Measurements from ENCODE around the gene BMERB1.
"Not testable (repeated sequence)": the region's sequence is repeated elsewhere in the genome, so short reads cannot be mapped to it uniquely, and the experiment has no call there.

The BMERB1 gene

DNA sequence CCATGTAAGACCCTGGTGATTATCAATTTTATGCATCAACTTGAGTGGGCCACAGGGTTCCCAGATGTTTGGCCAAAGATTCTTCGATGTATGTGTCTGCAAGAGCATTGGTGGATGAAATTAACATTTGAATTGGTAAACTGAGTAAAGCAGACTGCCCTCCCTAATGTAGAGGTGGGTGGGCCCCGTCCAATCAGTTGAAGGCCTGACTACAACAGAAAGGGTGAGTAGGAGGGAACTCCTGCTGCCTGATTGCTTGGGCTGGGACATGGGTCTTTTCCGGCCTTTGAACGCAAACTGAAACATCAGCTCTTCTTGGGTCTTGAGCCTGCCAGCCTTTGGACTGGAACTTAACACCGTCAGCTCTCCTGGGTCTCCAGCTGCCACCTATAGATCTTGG lies 90.6 kb downstream of the BMERB1 start:
- DNase-seq, result no peak

DNA sequence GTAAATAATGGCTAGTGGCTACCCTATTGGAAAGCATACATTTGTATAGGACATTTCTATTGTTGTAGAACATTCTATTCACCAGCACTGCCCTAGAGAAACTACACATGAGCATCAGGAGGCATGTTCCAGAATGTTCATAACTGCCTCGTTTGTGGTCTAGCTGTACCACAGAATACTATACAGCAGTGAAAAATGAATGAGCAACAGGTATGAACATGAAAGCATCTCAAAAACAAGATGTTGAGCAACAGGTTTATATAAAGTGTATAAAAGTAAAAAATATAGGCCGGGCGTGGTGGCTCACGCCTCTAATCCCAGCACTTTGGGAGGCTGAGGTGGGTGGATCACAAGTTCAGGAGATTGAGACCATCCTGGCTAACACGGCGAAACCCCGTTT lies 91.7 kb downstream of the BMERB1 start:
- no peak for DNase-seq

DNA sequence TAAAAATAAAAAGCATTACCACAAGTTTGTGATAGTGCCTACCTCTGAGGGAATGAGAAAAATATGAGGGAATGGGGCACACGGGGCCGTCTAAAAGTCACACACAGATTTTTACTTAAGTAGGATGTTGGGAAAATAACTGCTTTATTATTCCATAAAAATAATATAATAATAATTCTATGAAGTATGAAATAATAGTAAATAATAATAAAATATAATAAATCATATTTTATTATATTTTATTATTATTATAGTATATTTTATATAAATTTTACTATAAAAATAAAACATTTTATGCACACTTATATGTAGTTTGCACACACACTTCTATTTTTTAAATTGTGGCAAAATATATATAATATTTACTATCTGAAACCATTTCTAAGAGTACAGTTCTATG lies 92.3 kb downstream of the BMERB1 start:
- no peak for DNase-seq

DNA sequence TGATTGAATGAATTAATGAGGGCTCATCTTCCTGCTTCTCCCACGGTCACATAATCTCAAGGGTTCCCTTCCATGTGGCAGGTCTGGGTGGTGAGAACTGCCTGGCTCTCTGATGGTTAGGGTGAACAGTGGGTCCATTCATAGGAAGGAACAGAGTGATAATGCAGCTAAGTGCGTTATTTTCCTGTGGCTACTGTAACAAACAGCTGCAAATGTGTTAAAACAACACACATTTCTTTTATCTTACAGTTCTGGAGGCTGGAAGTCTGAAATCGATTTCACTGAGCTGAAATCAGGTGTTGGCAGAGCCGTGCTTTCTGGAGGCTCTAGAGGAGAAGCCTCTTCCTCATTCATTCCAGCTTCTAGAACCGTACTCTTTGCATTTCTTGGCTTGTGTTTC lies 95.3 kb downstream of the BMERB1 start:
- no peak for DNase-seq

DNA sequence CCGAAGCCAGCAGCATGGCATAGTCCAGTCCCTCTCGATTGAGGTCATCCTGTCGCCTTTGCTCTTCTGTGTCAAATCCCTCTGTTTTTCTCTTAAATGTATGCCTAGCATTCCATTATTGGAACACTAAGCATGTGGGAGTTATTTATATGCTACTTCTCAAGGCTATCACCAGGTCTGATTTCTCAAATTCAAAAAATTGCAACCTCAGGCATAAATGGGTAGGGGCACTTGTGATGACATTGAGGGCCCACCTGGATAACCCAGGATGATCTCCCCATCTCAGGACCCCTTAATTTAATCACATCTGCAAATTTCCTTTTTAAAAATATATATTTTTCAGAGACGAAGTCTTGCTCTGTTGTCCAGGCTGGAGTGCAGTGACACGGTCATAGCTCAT lies 95.7 kb downstream of the BMERB1 start:
- DNase-seq, result no peak

DNA sequence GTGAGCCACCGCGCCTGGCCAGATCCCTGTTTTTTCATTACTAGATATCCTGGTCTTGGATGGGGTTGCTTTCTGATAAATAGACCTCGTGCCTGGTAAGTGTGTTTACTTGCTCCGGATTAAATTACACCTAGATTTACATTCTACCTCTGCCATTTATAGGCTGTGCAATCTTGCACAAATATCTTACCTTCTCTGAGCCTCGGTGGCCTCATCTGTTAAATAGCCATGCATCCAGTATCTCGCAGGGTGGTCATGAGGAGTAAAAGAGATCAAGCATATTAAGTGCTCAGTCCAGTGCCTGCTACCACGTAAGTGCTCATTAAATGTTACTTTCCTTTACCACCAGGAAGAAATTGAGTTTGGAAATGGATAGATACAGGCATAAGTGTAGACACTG lies 98.4 kb downstream of the BMERB1 start:
- no peak for DNase-seq

DNA sequence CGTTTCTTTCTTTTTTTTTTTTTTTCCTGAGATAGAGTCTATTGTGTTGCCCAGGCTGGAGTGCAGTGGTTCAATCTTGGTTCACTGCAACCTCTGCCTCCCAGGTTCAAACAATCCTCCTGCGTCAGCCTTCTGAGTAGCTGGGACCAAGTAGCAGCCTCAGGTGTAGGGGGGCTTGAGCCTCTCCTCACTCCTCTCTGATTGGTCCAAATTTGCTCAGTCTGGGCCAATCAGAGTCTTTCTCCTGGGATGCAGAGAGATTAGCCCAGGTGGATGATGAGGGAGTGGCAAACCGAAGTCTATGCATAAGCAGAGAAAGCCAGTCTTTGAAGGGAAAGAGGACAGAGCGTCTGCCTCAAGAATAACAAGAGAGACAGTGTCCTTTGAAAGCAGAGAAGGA lies 99.0 kb downstream of the BMERB1 start:
- no peak for DNase-seq

DNA sequence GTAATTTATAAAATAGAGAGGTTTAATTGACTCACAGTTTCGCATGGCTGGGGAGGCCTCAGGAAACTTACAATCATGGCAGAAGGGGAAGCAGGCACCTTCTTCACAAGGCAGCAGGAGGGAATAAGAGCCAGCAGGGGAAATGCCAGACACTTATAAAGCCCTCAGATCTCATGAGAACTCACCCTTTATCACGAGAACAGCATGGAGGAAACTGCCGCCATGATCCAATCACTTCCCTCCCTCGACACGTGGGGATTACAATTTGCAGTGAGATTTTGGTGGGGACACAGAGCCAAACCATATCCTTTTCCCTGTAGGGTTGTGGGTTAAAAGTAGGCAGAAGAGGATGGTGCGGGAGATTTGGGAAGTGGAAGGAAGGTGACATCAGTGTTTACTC lies 101.4 kb downstream of the BMERB1 start:
- DNase-seq, result no peak

DNA sequence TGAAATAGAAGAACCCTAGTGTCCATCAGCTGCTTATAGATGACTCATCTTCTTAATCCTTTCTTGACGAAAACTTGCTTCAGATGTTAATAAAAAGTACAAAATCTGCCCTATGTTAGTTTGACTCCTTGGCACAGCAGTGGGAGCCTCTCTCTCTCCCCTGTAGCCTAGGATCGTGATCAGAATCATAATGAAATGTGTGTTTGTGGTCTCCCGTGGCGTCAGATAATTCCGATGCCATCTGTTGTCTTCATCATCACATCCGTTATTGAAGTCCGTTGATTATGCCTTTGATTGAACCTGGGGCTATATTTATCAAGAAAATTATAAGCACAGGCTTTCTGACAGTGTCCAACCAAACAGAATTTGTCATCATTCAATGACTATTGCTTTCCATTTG lies 102.5 kb downstream of the BMERB1 start:
- peak; percentile 5 for DNase-seq

DNA sequence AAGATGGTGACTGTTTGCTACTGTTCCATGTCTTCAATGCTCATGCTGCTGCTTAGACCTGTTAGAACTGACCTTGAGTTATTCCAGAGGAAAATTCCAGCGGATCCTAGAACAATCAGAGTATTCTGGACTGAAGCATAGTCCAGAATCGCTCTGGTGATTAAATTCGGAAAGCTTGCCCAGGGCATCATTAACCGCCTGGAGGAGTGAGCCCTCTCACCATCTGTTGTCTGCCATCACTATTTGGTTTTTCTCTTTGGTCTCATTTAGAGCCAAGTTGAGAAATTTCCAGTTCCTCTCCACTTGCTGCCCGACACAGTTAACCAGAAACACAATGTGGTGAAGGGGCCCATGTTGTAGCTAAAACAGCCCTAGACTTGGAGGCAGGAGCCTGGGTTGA lies 104.1 kb downstream of the BMERB1 start:
- DNase-seq, result no peak

DNA sequence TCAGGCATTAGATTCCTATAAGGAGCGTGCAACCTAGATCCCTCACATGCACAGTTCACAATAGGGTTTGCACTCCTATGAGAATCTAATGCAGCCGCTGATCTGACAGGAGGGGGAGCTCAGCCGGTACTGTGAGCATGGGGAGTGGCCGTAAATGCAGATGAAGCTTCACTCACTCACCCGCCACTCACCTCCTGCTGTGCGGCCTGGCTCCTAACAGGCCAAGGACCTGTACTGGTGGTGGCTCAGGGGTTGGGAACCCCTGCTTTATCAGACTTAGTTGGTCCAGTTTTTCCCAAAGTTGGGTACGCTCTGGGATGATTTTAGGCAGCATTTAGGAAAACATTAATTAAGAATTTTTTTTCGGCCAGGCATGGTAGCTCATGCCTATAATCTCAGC lies 104.8 kb downstream of the BMERB1 start:
- DNase-seq, result no peak

DNA sequence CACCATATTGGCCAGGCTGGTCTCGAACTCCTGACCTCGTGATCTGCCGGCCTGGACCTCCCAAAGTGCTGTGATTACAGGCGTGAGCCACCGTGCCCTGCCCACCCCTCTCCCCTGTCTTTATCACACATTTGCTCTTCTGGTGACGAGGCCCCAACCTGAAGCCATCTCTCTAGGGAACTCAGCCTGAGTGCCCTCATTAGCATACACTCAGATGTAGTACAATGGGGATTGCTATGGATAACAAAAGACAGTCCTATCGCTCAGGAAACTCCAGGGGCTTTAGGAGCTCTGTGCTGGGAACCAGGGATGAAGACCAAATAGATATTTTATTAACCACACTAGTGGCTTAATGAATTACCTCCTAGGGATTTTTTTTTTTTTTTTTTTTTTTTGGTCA lies 107.9 kb downstream of the BMERB1 start:
- no peak for DNase-seq

DNA sequence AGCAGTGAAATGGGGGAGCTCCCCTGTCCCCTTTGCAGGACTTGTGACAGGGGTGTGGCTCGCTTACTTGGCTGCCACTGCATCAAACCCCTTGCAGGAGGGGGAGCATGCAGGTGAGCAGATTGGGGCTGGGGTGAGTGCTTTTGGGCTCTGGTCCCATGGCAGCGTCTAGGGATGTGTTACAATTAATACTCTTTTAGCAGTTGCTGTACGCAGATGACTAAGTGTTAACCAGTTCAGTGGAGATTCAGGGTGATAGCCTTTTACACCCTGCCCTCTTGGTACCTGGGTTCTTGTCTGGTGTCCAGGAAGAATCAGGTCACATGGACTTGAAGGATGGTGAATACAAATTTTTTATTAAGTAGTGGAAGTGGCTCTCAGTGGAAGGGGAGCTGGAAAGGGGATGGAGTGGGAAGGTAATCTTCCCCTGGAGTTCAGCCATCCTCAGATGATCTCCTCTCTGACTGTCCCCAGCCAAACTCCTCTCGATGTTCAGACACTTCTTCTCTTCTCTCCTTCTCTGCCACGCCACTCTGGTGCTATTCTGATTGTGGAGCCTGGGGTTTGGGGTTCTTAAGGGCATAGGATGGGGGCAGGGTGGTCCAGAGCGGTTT lies 108.5 kb downstream of the BMERB1 start:
- no peak for DNase-seq

DNA sequence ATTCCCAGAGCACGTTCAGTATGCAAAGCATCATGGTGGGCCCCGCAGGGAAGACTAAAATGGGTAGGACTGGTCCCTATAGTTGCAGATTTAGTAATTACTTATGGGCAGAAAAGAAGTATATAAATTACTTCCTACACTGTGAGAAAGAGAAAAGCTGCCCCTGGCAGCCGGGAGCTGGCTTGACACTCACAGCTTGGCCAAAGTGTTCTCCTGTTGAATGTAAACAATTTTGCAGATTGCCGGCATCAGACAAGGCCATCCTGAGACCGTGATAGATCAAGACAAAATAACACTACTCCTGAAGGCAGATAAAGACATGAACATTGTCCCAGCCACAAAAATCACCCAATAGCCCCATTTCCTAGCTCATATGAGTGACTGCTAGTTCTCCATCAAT lies 110.0 kb downstream of the BMERB1 start:
- DNase-seq, result no peak

DNA sequence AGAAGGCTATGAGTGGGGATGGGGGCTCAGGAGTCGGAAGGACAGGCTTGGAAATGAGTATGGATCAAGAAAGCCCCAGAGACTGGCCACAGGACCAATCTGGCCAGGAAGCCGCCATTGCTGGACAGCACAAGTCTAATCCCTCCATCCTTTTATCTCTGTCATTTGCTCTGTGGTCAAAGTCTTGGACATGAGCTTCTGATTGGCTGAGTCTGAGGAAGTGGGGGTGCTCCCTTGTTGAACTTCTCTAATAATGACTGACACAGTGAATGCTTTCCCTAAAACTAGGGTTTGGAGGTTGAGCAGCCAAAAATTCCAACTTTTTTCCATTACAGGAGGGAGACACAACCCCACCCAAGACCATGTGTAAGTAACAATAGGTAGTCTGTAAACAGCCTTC lies 111.2 kb downstream of the BMERB1 start:
- no peak for DNase-seq

DNA sequence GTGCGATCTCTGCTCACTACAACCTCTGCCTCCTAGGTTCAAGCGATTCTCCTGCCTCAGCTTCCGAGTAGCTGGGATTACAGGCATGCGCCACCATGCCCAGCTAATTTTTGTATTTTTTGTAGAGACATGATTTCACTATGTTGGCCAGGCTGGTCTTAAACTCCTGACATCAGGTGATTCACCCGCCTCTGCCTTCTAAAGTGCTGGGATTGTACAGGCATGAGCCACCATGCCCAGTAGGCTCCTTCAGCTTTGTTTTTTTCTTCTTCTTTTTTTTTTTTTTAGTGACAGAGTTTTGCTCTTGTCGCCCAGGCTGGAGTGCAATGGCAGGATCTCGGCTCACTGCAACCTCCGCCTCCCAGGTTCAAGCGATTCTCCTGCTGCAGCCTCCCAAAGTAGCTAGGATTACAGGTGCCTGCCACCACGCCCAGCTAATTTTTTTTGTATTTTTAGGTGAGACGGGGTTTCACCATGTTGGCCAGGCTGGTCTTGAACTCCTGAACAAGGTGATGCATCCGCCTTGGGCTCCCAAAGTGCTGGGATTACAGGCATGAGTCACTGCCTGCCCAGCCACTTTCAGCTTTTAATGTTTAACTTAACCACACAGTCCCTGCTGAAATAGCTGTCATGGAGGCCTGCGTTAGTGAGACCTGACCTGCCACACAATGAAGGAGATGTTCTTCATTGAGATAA lies 112.8 kb downstream of the BMERB1 start:
- not testable (repeated sequence) for DNase-seq

DNA sequence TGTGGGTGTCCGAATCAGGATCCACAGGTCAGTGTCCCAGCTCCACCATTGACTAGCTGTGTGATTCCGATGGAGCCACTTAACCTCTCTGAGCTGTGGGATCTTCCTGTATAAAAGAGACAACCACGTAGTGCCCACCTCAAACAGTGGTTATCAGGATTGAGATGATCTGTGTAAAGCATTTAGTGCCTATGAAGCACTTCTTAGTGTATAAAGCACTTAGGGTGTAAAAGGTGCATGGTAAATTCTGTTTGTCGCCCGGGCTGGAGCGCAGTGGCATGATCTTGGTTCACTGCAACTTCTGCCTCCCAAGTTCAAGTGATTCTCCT lies 113.3 kb downstream of the BMERB1 start:
- DNase-seq, result no peak

DNA sequence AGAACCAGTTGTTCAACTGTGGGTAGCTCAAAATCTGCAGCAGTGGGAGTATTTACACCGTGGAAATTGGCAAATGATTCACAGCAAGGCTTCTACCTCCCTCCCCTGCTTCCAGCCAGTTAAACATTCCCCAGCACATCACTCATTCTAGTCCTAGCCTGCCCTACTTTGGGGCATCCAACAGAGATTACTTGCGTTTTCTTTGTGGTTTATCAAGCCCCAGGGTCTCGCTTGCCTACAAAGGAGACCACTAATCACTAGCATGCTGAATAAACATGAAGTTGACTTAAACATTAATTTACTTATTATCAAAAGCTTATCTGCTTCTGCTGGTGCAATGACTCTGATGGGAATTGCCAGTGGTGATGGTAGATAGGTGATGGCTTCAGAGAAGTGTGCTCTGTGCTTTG lies 114.1 kb downstream of the BMERB1 start:
- no peak for DNase-seq

DNA sequence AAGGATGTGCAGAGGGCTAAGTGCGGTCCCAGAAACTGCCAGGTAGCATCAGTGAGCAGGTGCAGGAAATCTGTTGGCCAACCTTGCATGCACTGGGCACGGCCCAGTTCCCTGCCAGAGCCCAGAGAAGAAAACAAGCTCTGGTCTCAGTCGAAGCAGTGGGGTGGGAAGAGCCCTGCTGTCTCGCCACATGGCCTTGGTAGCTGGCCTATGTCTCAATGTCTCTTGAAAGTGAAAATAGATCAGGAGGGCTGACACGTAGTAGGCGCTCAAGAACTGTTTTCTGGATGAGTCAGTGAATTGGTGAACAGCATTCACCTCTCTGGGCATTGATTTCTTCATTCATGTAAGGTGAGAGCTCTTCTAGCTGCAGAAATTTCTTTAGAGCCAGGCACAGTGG lies 118.1 kb downstream of the BMERB1 start:
- peak; percentile 10 for DNase-seq

DNA sequence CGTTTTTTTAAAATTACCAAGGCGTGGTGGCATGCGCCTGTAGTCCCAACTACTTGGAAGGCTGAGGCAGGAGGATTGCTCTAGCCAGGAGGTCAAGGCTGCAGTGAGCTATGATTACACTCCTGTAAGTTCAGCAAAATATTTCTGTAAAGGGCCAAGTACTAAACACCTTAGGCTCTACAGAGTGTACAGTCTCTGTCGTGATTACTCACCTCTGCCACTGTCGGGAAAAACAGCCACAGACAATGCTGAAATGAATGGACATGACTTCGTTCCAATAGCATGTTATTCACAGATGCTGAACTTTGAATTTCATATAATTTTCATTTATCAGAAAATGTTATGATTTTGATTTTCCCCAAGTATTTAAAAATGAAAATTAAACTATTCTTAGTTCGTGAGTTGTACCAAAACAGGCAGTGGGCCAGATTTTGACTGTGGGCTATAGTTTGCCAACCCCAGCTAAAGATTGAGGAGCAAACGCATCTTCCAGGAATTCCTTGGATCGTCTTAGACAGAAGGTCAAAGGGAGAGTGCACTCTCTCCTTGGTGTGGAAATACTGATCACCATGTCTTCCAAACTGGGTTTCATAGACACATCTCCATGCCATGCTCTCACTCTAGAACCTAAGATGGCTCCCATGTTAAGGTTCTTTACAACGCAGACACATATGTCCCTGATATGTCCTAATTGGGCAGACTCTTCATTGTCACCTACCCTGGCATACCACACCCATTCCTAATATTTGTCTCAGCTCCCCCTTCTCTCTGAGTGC lies 119.1 kb downstream of the BMERB1 start:
- no peak for DNase-seq

DNA sequence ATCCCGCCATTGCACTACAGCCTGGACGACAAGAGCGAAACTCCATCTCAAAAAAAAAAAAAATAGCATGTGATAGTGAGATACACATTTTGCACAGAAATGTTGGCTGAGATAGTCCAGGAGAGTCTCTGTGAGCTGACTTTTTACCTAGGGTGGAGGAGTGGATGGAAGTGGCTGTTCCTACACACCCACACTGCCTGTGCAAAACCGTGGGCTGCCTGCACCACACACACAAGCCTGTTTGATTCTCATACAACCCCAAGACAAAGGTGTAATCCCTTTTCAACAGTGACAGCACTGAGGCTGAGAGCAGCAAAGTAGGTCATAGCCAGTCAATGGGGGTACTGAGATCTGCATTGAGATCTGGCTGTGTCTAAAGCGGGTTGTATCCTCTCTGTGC lies 121.7 kb downstream of the BMERB1 start:
- no peak for DNase-seq

DNA sequence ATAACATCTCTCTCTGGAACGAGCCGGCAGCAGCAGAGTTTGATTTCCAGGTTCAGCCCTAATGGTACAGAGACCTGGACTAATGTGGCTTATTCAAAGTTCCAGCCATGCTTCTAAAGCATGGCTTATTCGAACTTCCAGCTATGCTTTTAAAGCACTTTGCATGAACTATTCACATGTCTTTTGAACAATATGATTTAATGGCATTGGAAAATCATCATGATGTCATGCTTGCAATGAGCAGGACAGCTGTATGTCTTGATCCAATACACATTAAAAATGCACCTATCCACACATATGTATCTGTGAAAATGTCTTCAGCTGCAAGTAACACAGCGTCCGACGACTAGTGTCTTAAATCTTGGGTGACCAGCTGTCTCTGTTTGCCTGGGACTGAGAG lies 122.9 kb downstream of the BMERB1 start:
- no peak for DNase-seq

DNA sequence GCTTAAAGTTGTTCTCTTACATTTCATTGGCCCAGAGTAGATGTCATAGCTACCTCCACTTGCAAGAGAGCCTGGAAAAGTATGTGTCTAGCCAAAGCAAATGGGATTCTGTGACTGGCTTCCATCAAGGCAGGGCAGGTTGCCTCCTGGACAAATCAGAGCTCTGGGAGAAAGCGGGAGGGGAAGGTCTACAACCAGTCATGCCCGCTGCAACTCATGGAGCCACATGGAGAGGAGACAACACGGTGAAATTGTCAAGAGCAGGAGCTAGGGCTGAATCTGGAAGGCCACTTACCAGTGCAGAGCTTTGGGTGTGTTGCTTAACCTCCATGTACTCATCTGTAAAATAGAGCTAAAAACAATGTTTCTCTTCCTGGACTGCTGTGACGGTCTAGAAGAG lies 124.8 kb downstream of the BMERB1 start:
- no peak for DNase-seq

DNA sequence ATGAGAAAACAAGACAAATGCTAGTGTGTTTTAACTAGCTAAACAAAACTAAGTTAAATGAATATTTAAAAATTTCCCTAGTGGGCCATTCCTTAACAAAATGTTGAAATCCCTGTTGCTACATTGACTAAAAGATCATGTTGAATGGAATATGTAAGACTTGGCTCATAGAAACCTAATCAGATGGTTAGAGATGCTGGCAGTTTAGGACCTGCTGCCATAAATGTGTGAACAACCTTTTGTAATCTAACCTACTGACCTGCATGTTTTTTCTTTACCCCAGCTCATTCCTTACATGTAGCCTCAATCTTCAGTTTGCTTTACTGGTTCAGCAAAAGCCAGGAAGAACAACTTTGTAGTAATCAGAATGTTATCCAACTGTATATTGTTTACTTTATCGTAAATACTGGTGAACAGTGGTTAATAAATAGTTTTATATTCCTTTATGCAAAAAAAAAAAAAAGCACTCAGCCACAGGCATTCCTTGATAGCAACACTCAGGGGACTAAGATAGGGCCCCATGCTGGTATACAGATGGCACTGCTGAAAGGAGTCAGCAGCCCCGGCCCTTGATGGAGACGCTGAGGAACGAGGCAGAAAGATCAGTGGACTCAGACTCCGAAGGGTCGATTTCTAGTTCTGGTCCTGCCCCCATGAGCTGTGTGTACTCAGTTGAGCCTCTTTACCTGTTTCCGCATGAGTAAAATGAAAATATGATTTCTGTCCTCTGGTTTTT lies 130.4 kb downstream of the BMERB1 start:
- DNase-seq, result peak; percentile 23
